NCI-H748 (cell line): ENCODE data around the gene ETNK2.

Experiments
- DNase-seq: peaks from one replicate; lab custom pipeline; 2025; ENCODE audit not compliant: unreplicated experiment; lab: John Stamatoyannopoulos, UW

The ETNK2 gene

GRCh38 chr1:204127597-204128242 is 24.1 kb downstream of the ETNK2 start:
- peak; percentile 66 for DNase-seq

- no peak for DNase-seq
Observed at GRCh38 chr1:204126956-204127355, 24.9 kb downstream of the ETNK2 start.

- DNase-seq = no peak
Observed at GRCh38 chr1:204126386-204126785, 25.5 kb downstream of the ETNK2 start.

- DNase-seq = no peak
Observed at GRCh38 chr1:204125759-204126351, 26.0 kb downstream of the ETNK2 start.

GRCh38 chr1:204124639-204125038 is 27.2 kb downstream of the ETNK2 start:
- no peak for DNase-seq

GRCh38 chr1:204123376-204123775 is 28.5 kb downstream of the ETNK2 start:
- DNase-seq = no peak

GRCh38 chr1:204121840-204122555 is 29.8 kb downstream of the ETNK2 start:
- DNase-seq = no peak

GRCh38 chr1:204116539-204116938 is 35.3 kb downstream of the ETNK2 start:
- no peak for DNase-seq

GRCh38 chr1:204115116-204115515 is 36.7 kb downstream of the ETNK2 start:
- DNase-seq = no peak

- no peak for DNase-seq
Observed at GRCh38 chr1:204114606-204115005, 37.2 kb downstream of the ETNK2 start.

GRCh38 chr1:204113896-204114295 is 37.9 kb downstream of the ETNK2 start:
- no peak for DNase-seq

GRCh38 chr1:204112876-204113730 is 38.7 kb downstream of the ETNK2 start:
- no peak for DNase-seq

- peak; percentile 10 for DNase-seq
Observed at GRCh38 chr1:204110894-204111633, 40.8 kb downstream of the ETNK2 start.

- peak; percentile 95 for DNase-seq
Observed at GRCh38 chr1:204108312-204109141, 43.3 kb downstream of the ETNK2 start.

GRCh38 chr1:204107892-204108291 is 44.0 kb downstream of the ETNK2 start:
- DNase-seq = no peak

- no peak for DNase-seq
Observed at GRCh38 chr1:204106825-204107224, 45.0 kb downstream of the ETNK2 start.

GRCh38 chr1:204105131-204105515 is 46.7 kb downstream of the ETNK2 start:
- DNase-seq = no peak

GRCh38 chr1:204104331-204105130 is 47.3 kb downstream of the ETNK2 start:
- peak; percentile 6 for DNase-seq

GRCh38 chr1:204103431-204103741 is 48.5 kb downstream of the ETNK2 start:
- no peak for DNase-seq
